ENCODE measurements around the gene SLC22A5.

DNA sequence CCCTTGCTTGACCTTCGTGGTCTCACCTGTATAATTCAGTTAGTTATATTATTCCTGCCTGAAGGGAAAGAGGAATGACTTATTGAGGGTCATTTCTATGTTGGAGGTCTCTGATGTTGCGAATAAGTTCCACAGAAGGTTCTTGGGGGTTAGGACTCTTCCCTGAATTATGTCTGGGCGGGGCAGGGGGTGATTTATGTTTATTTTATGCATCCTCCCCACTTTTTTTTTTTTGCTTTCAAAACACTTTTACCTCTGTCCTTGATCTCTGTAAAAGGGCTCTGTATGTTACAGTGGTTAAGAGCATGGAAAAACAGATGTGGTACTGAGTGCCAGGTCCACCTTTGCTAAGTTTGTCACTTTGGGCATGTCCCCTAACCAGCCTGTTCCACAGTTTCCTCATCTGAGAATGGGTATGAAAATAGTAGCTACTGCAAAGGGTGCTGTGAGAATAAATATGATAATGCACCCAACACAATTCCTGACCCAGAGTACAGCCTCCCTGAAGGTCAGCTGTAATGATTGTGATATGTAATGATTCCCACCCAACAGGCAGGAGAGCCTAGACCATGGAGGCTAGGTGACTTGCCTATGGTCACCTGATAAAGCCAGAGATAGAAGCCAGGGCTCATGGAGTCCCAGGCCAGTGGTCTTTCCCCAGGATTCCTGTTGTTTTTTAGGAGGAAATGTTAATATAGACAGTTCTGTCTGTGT lies 54.8 kb downstream of the SLC22A5 start:
- TF ChIP-seq, protein P1, sequence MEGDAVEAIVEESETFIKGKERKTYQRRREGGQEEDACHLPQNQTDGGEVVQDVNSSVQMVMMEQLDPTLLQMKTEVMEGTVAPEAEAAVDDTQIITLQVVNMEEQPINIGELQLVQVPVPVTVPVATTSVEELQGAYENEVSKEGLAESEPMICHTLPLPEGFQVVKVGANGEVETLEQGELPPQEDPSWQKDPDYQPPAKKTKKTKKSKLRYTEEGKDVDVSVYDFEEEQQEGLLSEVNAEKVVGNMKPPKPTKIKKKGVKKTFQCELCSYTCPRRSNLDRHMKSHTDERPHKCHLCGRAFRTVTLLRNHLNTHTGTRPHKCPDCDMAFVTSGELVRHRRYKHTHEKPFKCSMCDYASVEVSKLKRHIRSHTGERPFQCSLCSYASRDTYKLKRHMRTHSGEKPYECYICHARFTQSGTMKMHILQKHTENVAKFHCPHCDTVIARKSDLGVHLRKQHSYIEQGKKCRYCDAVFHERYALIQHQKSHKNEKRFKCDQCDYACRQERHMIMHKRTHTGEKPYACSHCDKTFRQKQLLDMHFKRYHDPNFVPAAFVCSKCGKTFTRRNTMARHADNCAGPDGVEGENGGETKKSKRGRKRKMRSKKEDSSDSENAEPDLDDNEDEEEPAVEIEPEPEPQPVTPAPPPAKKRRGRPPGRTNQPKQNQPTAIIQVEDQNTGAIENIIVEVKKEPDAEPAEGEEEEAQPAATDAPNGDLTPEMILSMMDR (IDR thresholded peaks at IDR 0.05; ENCODE audit: borderline replicate concordance, extremely low read depth, low read length, poor library complexity, severe bottlenecking) = no peak
- TF ChIP-seq EZH2 (IDR thresholded peaks at IDR 0.05; ENCODE audit: borderline replicate concordance, low read depth, low read length, severe bottlenecking) = no peak
